ENCODE measurements around the gene ARHGAP25.

DNA sequence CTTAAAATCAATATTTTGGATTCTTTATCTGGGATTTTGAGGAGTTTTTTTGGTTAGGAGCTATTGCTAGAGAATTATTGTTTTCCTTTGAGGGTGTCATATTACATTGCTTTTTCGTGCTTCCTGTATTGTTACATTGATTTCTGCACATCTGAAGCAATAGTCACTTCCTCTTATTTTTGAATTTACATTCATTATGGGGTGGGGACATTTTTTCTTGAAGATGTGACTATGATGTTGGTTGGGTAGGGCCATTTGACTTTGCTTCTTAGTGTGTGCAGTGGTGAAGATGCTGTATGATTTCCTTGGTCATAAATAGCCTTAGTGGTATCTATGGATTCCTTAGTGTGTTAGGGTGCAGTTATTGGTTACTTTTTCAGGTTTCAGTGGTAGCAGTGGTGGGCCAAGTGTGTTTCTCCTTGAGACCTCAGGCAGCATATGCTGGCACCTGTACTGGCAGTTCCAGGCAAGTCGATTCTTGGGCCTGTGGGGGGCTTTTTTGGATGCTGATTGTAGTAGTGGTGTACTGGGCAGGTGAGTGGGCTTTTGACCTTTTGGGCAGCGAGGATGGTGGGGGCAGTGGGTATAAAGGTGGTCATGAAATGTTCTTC lies 61.8 kb downstream of the ARHGAP25 start:
- TF ChIP-seq, protein P1, sequence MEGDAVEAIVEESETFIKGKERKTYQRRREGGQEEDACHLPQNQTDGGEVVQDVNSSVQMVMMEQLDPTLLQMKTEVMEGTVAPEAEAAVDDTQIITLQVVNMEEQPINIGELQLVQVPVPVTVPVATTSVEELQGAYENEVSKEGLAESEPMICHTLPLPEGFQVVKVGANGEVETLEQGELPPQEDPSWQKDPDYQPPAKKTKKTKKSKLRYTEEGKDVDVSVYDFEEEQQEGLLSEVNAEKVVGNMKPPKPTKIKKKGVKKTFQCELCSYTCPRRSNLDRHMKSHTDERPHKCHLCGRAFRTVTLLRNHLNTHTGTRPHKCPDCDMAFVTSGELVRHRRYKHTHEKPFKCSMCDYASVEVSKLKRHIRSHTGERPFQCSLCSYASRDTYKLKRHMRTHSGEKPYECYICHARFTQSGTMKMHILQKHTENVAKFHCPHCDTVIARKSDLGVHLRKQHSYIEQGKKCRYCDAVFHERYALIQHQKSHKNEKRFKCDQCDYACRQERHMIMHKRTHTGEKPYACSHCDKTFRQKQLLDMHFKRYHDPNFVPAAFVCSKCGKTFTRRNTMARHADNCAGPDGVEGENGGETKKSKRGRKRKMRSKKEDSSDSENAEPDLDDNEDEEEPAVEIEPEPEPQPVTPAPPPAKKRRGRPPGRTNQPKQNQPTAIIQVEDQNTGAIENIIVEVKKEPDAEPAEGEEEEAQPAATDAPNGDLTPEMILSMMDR (IDR thresholded peaks at IDR 0.05; ENCODE audit: low read depth, low read length, poor library complexity, severe bottlenecking), result no peak
- TF ChIP-seq EZH2phosphoT487 (IDR thresholded peaks at IDR 0.05; ENCODE audit: borderline replicate concordance, low read length), result no peak
